SK-N-SH treated with all-trans-retinoic acid at 6 μM for 48 hours (cell line): ENCODE results near the gene RAB39A.

Experiments
- ATAC-seq: fragments of 200-7000 bp; cut with Tn5 transposase; 3 replicates; pipeline ENCODE4 v1.9.1; 2020; ENCODE audit warnings: mild to moderate bottlenecking, moderate library complexity
- ARNTL ChIP-seq: fragments of 450-650 bp; formaldehyde crosslinking; IDR thresholded peaks from 2 replicates; pipeline ENCODE4 v1.5.0; 2020; ENCODE audit warnings: low read depth, mild to moderate bottlenecking, moderate library complexity, borderline replicate concordance
- BACH2 ChIP-seq: fragments of 250-450 bp; sonication (Bioruptor Pico); IDR thresholded peaks from 2 replicates; pipeline ENCODE4 v1.9.0; 2021; ENCODE audit warnings: mild to moderate bottlenecking, borderline replicate concordance
- CREB5 ChIP-seq: fragments of 250-450 bp; sonication (Bioruptor Pico); IDR thresholded peaks from 2 replicates; pipeline ENCODE4 v1.5.1; 2020; ENCODE audit warnings: low read depth, mild to moderate bottlenecking, moderate library complexity
- CSDC2 ChIP-seq: fragments of 250-450 bp; sonication (Bioruptor Pico); IDR thresholded peaks from 2 replicates; pipeline ENCODE4 v1.5.0; 2020; ENCODE audit warnings: mild to moderate bottlenecking, moderate library complexity
- CSRNP3 ChIP-seq: fragments of 250-450 bp; sonication (Bioruptor Pico); IDR thresholded peaks from 2 replicates; pipeline ENCODE4 v1.5.1; 2021; ENCODE audit warnings: mild to moderate bottlenecking, moderate library complexity
- ESRRG ChIP-seq: fragments of 250-450 bp; sonication (Bioruptor Pico); IDR thresholded peaks from 2 replicates; pipeline ENCODE4 v1.6.1; 2021; ENCODE audit warnings: mild to moderate bottlenecking
- GLIS3 ChIP-seq: fragments of 250-450 bp; sonication (Bioruptor Pico); IDR thresholded peaks from 2 replicates; pipeline ENCODE4 v1.5.0; 2020; ENCODE audit warnings: mild to moderate bottlenecking, moderate library complexity
- ISL1 ChIP-seq: fragments of 250-450 bp; sonication (Bioruptor Pico); IDR thresholded peaks from 2 replicates; pipeline ENCODE4 v2.1.2; 2022; ENCODE audit warnings: mild to moderate bottlenecking, moderate library complexity
- OSR1 ChIP-seq: fragments of 250-450 bp; sonication (Bioruptor Pico); IDR thresholded peaks from 2 replicates; pipeline ENCODE4 v1.8.0; 2022; ENCODE audit warnings: moderate library complexity, mild to moderate bottlenecking, inconsistent platforms
- PATZ1 ChIP-seq: fragments of 250-450 bp; sonication (Bioruptor Pico); IDR thresholded peaks from 2 replicates; pipeline ENCODE4 v1.8.0; 2020; ENCODE audit warnings: mild to moderate bottlenecking, moderate library complexity, borderline replicate concordance
- POU6F1 ChIP-seq: fragments of 250-450 bp; sonication (Bioruptor Pico); IDR thresholded peaks from 2 replicates; pipeline ENCODE4 v1.8.0; 2021; ENCODE audit warnings: low read depth, mild to moderate bottlenecking, moderate library complexity, borderline replicate concordance
- PPARA ChIP-seq: fragments of 250-450 bp; sonication (Bioruptor Pico); IDR thresholded peaks from 2 replicates; pipeline ENCODE4 v1.5.0; 2020; ENCODE audit warnings: mild to moderate bottlenecking, borderline replicate concordance
- RARB ChIP-seq: fragments of 250-450 bp; sonication (Bioruptor Pico); IDR thresholded peaks from 2 replicates; pipeline ENCODE4 v1.8.0; 2021; ENCODE audit warnings: mild to moderate bottlenecking, moderate library complexity
- SNAI2 ChIP-seq: fragments of 250-450 bp; sonication (Bioruptor Pico); IDR thresholded peaks from 2 replicates; pipeline ENCODE4 v1.5.0; 2020; ENCODE audit warnings: mild to moderate bottlenecking, moderate library complexity
- TCF4 ChIP-seq: fragments of 250-450 bp; sonication (Bioruptor Pico); IDR thresholded peaks from 2 replicates; pipeline ENCODE4 v1.8.0; 2021; ENCODE audit warnings: mild to moderate bottlenecking, moderate library complexity, borderline replicate concordance
- TSHZ2 ChIP-seq: fragments of 250-450 bp; sonication (Bioruptor Pico); IDR thresholded peaks from 2 replicates; pipeline ENCODE4 v1.5.0; 2020; ENCODE audit warnings: mild to moderate bottlenecking, moderate library complexity
- ZFP30 ChIP-seq: fragments of 450-650 bp; formaldehyde crosslinking; IDR thresholded peaks from 2 replicates; pipeline ENCODE4 v1.5.0; 2022; ENCODE audit warnings: mild to moderate bottlenecking, moderate library complexity

Gene RAB39A

GRCh38 chr11:107961480-107961879 lies 33.2 kb downstream of the RAB39A start:
- no peak for ATAC-seq
- TF ChIP-seq ZFP30 (CRISPR knock-in tag) (no peak), ISL1 (CRISPR knock-in tag) (no peak), CSDC2 (CRISPR knock-in tag) (no peak), POU6F1 (CRISPR knock-in tag) (no peak), OSR1 (CRISPR knock-in tag) (no peak)

- no peak for TF ChIP-seq ARNTL (CRISPR knock-in tag)
- TF ChIP-seq POU6F1 (CRISPR knock-in tag) = no peak
- no peak for TF ChIP-seq RARB (CRISPR knock-in tag)
- TF ChIP-seq CREB5 (CRISPR knock-in tag) = no peak
- TF ChIP-seq TCF4 (CRISPR knock-in tag) = no peak
- no peak for TF ChIP-seq CSRNP3 (CRISPR knock-in tag)
- no peak for TF ChIP-seq CSDC2 (CRISPR knock-in tag)
- no peak for TF ChIP-seq OSR1 (CRISPR knock-in tag)
- TF ChIP-seq SNAI2 (CRISPR knock-in tag) = no peak
Observed at GRCh38 chr11:107962181-107962580, 33.9 kb downstream of the RAB39A start.

GRCh38 chr11:107963091-107963490 lies 34.8 kb downstream of the RAB39A start:
- ATAC-seq = no peak
- TF ChIP-seq SNAI2 (CRISPR knock-in tag) (no peak), PPARA (CRISPR knock-in tag) (no peak), ZFP30 (CRISPR knock-in tag) (no peak), ESRRG (no peak), ARNTL (CRISPR knock-in tag) (no peak), BACH2 (CRISPR knock-in tag) (no peak), CSRNP3 (CRISPR knock-in tag) (no peak), ISL1 (CRISPR knock-in tag) (no peak), RARB (CRISPR knock-in tag) (no peak), TSHZ2 (no peak), PATZ1 (CRISPR knock-in tag) (no peak), GLIS3 (CRISPR knock-in tag) (no peak)
- TF ChIP-seq, all 23 proteins: peak for 0

More at GRCh38 chr11:107962181-107962580, 33.9 kb downstream of the RAB39A start:
- no peak for ATAC-seq
